Activated T-cell treated with anti-CD3 and anti-CD28 coated beads for 4 hours (primary cell): ENCODE measurements around the gene KHK.
A peak's percentile ranks its signal among the peaks of the same experiment; 100 is the strongest.
"Not testable (repeated sequence)": the region's sequence is repeated elsewhere in the genome, so short reads cannot be mapped to it uniquely, and the experiment has no call there.

Experiments used
- DNase-seq: peaks from one replicate; pipeline ENCODE4 v3.0.0-alpha.2; 2020

KHK gene

DNA sequence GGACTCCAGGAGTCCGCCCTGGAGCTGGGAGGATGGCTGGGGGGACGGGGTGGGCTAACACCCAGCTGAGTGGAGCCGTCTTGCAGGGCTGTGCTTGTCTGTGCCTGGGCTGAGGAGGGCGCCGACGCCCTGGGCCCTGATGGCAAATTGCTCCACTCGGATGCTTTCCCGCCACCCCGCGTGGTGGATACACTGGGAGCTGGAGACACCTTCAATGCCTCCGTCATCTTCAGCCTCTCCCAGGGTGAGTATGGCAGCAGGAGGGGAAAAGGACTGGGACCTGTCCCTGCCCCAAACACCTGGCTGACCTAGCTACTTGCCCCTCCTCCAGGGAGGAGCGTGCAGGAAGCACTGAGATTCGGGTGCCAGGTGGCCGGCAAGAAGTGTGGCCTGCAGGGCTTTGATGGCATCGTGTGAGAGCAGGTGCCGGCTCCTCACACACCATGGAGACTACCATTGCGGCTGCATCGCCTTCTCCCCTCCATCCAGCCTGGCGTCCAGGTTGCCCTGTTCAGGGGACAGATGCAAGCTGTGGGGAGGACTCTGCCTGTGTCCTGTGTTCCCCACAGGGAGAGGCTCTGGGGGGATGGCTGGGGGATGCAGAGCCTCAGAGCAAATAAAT, 12.9 kb downstream of the KHK start:
- no peak for DNase-seq

DNA sequence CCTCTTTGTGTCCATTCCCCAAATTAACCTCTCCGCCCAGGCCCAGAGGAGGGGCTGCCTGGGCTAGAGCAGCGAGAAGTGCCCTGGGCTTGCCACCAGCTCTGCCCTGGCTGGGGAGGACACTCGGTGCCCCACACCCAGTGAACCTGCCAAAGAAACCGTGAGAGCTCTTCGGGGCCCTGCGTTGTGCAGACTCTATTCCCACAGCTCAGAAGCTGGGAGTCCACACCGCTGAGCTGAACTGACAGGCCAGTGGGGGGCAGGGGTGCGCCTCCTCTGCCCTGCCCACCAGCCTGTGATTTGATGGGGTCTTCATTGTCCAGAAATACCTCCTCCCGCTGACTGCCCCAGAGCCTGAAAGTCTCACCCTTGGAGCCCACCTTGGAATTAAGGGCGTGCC, 13.5 kb downstream of the KHK start:
- DNase-seq: no peak

DNA sequence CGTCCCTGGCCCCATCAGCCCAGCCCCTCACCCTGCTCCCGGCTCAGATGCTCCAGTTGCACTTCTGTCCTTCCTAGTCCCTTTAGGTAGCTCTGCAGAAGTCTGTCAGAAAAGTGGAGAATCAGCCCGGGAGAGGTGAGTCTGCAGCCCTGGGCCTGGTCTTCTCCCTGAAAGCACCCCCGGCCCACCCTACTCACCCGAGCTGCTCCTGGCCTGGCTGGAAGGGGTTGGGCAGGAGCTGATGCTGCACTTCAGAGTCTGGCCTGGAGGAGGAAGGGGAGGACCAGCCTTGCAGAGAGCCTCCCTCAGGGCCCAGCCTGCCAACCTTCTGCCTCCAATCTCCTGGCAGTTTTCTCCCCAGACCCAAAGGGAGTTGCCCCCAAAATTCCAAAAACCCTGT, 15.8 kb downstream of the KHK start:
- no peak for DNase-seq

DNA sequence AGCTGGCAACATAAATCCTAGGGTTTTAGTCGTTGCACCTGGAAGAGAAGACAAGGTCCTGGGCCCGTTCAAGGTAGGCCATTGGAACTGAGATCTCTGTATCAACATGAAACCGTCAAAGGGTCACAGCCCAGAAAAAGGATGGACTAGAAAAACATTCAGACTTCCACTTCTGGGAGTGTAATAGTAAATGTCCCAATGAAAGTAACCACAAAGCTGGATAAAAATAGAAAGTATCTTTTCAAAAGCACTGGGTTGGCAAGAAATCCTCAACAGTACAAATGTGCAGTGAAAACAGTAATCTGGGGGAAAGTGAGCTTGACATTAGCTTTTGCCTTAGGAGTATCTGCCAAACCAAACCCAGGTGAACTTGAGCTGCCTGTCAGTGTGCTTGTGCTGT, 19.4 kb downstream of the KHK start:
- DNase-seq: no peak

DNA sequence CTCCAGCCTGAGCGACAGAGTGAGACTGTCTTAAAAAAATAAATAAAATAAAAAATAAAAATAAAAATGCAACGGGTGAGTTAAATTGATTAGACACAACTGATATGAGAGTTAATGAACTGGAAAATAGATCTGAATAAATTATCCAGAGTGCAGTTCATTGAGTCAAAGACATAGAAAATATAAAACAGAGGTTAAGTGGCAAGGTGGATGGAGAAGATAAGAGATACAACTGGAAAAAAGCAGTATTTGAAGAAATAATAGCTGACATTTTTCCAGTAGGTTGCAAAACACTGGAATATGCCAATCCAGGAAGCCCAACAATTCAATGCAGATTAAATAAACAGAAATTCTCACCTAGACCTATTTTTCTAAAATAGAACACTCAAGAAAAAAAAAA, 21.6 kb downstream of the KHK start:
- DNase-seq: no peak

DNA sequence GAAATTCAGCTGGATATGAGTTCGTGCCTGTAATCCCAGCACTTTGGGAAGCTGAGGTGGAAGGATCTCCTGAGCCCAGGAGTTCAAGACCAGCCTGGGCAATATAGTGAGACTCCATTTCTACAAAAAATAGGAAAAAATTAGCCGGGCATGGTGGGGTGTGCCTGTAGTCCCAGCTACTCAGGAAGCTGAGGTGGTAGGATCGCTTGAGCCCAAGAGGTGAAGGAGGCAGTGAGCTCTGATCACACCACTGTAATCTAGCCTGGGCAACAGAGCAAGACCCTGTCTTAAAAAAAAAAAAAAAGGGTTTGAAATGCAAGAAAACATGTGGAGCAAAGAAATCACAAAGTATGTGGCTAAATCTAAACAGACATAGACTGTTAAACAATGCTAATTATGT, 22.5 kb downstream of the KHK start:
- DNase-seq: no peak

DNA sequence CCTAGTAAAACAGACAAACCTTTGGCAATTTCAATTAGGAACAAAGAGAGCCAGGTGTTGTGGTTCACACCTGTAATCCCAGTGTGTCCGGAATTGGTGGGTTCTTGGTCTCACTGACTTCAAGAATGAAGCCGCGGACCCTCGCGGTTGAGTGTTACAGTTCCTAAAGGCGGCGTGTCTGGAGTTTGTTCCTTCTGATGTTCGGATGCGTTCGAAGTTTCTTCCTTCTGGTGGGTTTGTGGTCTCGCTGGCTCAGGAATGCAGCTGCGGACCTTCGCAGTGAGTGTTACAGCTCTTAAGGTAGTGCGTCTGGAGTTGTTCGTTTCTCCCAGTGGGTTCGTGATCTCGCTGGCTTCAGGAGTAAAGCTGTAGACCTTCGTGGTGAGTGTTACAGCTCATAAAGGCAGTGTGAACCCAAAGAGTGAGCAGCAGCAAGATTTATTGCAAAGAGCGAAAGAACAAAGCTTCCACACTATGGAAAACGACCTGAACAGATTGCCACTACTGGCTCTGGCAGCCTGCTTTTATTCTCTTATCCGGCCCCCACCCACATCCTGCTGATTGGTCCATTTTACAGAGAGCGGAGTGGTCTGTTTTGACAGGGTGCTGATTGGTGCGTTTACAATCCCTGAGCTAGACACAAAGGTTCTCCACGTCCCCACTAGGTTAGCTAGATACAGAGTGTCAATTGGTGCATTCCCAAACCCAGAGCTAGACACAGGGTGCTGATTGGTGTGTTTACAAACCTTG, 24.2 kb downstream of the KHK start:
- not testable (repeated sequence) for DNase-seq

DNA sequence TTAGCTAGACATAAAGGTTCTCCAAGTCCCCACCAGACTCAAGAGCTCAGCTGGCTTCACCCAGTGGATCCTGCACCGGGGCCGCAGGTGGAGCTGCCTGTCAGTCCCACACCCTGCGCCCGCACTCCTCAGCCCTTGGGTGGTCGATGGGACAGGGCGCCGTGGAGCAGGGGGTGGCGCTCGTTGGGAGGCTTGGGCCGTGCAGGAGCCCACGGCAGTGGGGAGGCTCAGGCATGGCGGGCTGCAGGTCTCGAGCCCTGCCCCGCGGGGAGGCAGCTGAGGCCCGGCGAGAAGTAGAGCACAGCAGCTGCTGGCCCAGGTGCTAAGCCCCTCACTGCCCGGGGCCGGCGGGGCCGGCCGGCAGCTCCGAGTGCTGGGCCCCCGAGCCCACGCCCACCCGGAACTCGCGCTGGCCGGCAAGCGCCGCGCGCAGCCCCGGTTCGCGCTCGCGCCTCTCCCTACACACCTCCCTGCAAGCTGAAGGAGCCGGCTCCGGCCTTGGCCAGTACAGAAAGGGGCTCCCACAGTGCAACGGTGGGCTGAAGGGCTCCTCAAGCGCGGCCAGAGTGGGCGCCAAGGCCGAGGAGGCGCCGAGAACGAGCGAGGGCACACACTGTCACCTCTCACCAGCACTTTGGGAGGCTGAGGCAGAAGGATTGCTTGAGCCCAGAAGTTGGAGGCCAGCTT, 25.0 kb downstream of the KHK start:
- DNase-seq: not testable (repeated sequence)

DNA sequence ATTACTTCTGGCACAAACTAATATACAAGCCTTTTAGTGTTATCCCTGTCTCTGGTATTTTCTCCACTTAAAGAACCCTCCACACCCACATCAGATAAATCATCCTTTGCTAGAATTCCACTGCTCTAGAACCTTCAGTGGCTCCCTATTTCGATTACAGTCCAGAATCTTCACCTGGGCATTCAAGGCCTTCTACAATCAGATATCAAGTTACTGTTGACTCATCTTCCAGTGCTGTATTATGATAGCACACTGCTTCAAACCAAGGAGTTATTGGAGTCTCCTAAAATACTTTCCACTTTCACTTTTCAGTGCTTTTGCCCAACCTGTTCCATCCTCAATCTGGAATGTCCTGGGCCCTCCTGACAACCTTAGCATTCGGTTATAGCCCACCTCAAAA, 28.9 kb downstream of the KHK start:
- no peak for DNase-seq

DNA sequence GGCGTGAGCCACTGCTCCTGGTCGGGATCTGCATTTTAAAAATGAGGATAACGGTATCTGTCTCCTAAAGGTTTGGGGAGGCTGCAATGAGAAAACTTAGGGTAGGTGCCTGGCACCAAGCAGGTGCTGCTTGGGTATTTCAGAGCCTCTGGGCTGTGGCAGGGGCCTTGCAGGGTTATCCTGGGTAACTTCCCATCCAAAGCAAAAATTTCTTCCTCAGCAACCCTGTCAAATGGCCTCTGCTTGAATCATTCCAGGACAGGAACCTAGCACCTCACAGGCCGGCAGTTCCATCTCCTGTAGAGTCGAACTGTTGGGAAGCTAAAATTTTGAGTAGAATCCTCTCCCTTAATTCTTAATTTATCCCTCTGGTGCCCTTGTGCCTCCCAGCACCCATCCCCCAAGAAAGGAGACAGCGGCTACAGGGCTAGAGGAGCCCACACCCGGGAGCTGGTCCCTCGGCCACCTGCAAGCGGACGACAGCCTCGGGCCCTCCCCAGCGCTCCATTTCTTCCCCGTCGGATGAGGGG, 31.5 kb downstream of the KHK start:
- no peak for DNase-seq

DNA sequence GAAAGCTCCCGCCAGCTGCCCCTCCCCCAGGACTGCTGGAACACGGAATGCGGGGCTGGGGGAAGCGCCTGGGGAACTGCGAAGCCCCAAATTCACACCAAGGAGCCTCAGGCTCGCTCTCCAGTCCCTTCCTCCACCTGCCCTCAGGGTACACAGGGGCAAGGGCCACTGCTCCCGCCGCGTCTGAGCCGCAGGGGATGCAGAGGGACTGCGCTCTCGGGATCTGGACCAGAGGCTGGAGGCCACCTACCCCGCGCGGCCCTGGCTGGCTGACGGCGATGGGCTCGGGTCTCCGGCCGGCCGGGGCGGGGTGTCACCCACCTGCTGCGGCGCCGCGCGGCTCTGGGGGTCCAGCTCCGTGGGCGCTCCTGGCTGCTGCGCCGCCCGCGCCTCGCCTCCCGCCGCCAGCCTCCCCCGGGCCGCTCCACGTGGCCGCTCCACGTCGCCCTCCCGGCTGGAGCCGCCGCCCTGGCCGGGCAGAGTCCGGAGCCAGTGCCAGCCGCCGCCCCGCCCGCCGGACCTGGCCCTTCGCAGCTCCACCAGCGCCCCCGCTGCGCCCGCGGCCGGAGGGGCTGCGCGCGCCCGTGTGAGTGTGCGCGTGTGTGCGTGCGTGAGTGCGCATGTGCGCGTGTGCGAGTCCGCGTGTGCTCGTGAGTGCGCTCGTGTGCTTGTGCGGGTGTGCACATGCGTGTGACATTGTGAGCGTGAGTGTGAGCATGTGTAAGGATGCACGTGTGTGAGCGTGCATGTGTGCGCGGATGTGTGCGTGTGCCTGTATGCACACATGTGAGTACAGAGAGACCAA, 32.2 kb downstream of the KHK start, which contains the start of gene CGREF1:
Gene CGREF1 (minus strand): TSS at position 604 of the 805 bp plus-strand sequence. CDS start 14,762 bp downstream, outside the sequence.
- no peak for DNase-seq

DNA sequence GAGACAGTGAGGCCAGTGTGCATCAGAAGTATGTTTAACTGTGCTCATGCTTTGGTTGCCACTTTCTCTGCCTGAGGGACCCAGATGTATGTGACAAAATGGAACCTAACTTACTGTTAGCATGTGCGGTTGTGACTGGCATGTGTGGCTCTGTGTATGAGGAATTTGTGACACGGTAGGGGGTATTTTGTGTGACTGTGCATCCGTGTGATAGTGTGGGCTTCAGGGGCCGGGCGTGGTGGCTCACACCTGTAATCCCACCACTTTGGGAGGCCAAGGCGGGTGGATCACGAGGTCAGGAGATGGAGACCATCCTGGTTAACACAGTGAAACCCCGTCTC, 32.7 kb downstream of the KHK start:
- DNase-seq: not testable (repeated sequence)

DNA sequence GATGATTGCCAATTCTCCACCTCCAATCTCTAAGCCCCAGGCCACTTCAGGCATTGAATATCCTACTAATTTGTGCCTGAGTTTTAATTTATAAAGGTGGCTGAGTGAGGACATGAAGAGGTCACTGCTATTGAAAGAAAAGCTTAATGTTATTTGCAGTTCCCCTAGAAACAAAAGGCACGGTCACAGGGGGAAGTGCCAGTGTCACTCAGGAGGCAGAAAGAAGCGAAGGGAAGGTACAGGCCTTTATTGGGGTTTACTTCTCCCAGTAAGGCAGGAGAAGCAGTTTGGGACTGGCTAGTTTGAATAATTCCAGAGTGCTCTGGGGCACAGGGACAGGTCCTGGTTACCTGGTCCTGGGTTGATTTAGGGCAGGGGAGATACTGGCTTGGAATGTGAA, 35.3 kb downstream of the KHK start:
- DNase-seq: no peak

DNA sequence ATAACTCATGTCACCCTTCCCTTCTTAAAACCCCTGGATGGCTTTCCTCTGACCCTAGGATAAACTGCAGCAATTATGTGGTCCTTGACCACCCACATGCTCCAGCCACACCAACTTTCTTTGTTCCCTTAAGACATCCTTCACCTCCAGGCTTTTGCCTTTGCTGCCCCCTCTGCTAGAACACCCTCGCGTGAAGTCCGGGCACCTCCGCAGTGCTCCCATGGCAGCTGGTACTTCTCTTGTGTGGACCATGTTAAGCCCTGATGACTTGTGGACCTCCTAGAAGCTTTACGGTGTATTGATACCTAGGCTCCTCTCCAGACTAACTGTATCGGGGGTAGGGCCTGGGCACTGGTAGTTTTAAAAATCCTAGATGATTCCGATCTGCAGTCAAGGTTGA, 36.2 kb downstream of the KHK start:
- DNase-seq: no peak

DNA sequence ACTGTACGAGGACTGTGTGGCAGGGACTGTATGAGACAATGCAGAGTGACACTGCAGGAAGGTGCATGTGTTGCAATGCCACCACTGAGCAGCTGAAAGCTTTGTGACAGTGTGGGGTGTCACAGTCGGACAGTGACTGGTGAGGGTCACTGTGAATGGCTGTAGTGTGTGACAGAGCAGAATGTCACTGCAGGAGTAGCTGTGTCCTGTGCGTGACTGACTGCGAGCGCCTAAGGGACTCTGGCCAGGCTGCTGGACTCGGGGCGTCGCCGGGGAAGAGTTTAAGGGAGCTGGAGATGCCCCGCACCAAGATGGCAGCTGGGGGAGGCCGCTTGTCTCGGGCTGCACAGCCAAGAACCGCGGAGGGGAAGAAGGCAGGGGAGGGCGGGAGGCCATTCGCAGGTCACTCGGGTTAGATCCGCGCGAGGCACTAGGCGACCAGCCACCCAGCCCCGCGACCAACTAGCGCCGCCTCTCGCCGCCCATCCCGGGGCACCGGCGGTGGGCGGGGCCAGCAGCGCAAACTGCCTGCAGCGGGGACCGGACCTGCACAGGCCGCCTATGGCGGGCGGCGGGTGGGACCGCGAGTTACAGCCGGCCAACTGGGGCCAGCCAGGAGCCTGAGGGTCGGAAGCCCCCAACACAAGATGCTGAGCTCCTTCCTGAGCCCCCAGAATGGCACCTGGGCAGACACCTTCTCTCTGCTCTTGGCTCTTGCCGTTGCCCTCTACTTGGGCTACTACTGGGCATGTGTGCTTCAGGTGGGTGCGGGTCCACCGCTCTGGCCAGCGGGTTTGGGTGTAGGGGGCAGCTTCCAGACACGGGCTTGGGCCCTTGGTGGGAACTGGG, 37.0 kb downstream of the KHK start, which contains the start of gene ABHD1:
Gene ABHD1 (plus strand): TSS at position 514 of the 849 bp plus-strand sequence. CDS start 134 bp downstream, at position 648.
- DNase-seq: peak; percentile 40

DNA sequence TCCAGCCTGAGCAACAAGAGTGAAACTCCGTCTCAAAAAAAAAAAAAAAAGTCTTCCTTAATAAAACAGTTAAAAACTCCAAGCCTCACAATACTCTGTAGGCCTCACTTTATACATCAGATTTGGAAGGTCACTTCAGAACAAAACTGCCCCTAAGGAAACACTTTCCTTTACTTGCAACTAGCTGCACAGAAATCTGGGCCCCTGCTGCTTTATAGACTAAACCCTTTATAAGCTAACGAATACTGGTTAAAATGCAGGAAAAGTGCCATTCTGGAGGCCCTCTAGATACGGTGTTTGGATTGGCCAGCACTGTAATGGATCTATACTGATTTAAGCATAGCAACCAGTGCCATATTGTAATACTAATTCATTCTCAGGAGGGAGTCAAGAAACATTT, 38.5 kb downstream of the KHK start:
- no peak for DNase-seq

DNA sequence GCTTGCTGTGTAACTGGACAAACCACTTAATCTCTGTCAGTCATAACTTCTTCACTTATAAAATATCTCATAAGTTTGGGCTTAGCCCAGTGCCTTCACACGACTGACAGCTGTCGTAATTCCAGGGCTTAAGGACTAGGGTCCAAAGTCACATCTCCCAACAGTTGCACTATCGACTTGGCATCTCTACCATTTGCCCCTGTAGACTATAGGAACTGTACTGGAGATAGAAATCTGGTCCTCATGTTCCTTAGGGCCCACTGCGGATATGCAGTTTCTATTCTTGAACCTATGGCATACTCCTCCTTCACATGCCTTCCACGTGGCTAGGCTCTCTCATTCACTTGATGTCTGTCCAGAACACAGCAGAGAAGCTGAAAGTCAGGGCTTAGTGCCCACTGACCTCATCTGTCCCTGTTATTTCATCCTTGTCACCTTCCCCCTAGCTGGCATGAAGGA, 39.7 kb downstream of the KHK start:
- DNase-seq: no peak

DNA sequence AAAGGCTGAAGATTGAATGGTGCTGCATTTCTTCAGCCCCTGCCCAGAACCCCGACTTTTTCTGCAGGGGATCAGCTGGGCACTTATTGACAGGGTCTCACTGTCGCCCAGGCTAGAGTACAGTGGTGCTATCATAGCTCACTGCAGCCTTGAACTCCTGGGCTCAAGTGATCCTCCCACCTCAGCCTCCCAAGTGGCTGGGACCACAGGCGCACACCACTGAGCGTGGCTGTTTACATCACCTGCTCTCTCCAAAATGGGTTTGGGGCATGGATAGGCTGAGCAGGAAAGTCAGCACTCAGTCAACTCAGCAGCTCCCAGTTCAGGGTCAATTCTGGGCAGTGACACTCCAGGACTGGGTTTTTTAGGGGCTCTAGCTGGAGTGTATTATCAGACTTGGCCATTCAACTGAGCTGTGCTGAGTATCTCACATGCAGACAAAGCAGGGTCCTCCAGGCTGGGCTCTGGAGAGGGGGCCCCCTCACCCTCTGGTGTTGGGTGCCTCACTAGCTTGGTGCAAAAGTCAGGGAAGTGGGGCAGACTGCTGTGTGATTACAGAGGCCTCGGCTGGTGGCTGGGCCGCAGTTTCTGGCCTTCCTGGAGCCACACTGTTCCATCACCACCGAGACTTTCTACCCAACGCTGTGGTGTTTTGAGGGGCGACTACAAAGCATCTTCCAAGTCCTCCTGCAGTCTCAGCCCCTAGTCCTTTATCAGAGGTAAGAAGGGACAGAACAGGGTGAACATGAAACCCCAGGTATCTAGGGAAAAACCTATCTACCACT, 41.5 kb downstream of the KHK start:
- DNase-seq: no peak

DNA sequence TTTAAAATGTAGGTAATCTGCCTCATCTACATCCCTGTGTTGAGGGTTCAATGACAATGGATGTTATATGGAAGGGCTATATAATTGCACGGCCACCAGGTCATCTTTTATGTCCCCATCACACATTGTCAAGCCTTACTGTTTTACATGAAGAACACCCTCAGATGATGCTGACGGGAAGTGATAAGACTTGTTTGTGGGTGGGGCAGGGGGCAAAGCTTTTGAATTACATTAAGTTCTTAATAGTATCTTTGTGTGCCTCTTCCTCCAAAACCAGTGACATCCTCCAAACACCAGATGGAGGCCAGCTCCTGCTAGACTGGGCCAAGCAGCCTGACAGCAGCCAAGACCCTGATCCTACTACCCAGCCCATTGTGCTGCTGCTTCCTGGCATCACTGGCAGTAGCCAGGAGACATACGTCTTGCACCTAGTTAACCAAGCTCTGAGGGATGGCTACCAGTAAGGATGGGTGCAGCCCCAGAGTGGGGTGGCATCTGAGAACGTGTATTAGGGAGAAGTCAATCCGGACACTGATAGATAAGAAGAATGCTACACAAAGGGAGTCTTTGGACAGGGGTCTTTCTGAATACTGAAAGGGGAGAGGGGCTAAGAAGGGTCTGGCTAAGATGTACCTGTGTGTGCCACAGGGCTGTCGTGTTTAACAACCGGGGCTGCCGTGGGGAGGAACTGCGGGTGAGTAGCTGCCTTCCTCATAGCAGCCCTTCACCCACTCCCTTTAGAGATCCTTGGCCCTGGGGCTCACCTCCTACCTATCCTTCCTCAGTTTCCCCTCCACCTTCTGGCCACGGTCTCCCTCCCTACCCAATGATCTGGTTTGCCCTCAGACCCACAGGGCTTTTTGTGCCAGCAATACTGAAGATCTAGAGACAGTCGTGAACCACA, 42.3 kb downstream of the KHK start:
- DNase-seq: no peak

DNA sequence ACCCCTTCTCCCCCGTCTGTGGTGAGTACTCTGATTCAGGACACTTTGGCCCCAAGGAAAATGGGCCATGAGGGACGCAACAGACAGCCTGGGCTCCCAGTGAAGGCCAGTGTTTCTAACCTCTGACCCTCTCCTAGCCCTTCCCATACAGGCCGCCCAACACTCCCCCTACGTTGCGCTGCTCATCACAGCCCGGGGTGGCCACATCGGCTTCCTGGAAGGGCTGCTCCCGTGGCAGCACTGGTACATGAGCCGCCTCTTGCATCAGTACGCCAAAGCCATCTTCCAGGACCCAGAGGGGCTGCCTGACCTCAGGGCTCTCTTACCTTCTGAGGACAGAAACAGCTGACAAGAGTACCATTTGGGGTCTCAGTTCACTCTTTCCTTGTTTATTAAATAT, 43.8 kb downstream of the KHK start:
- no peak for DNase-seq
